ENCODE data around the gene HYDIN.
"Not testable (repeated sequence)": the region's sequence is repeated elsewhere in the genome, so short reads cannot be mapped to it uniquely, and the experiment has no call there.

Gene HYDIN

GRCh38 chr16:70822734-70823133 is 407.8 kb downstream of the HYDIN start:
- DNase-seq, result not testable (repeated sequence)

- DNase-seq, result not testable (repeated sequence)
Observed at GRCh38 chr16:70818088-70818487, 412.4 kb downstream of the HYDIN start.

GRCh38 chr16:70809392-70810060 is 421.0 kb downstream of the HYDIN start:
- DNase-seq, result no peak

GRCh38 chr16:70808371-70808770 is 422.2 kb downstream of the HYDIN start:
- no peak for DNase-seq

GRCh38 chr16:70805787-70806186 is 424.7 kb downstream of the HYDIN start:
- no peak for DNase-seq

- DNase-seq, result no peak
Observed at GRCh38 chr16:70805380-70805779, 425.1 kb downstream of the HYDIN start.

GRCh38 chr16:70804734-70805169 is 425.8 kb downstream of the HYDIN start:
- no peak for DNase-seq

GRCh38 chr16:70804153-70804733 is 426.3 kb downstream of the HYDIN start:
- DNase-seq, result no peak

- DNase-seq, result no peak
Observed at GRCh38 chr16:70803319-70803718, 427.2 kb downstream of the HYDIN start.

GRCh38 chr16:70801611-70802010 is 428.9 kb downstream of the HYDIN start:
- DNase-seq, result no peak

- peak; percentile 74 for DNase-seq
Observed at GRCh38 chr16:70800781-70801480, 429.6 kb downstream of the HYDIN start, which contains the start of gene VAC14. VAC14 (minus strand) TSS chr16:70801158; CDS start chr16:70800900, 258 bp downstream.

GRCh38 chr16:70800311-70800710 is 430.2 kb downstream of the HYDIN start:
- no peak for DNase-seq

GRCh38 chr16:70796301-70796700 is 434.2 kb downstream of the HYDIN start:
- DNase-seq, result no peak

- DNase-seq, result no peak
Observed at GRCh38 chr16:70795296-70795912, 435.1 kb downstream of the HYDIN start.

- no peak for DNase-seq
Observed at GRCh38 chr16:70793851-70794502, 436.5 kb downstream of the HYDIN start.

GRCh38 chr16:70790815-70791214 is 439.7 kb downstream of the HYDIN start:
- no peak for DNase-seq

- DNase-seq, result no peak
Observed at GRCh38 chr16:70789595-70790447, 440.7 kb downstream of the HYDIN start.

- DNase-seq, result no peak
Observed at GRCh38 chr16:70788668-70789594, 441.6 kb downstream of the HYDIN start.

GRCh38 chr16:70786020-70786755 is 444.3 kb downstream of the HYDIN start:
- DNase-seq, result no peak

Measured in NCI-H510A (cell line).